Activated T-helper 2 cell treated with anti-CD3 and anti-CD28 coated beads, Interferon-gamma antibody, Interleukin-2, Interleukin-4, amounts not matched to agents 10 μg/mL and 5 μg/mL and 100 μg/mL, durations not matched to agents 14 hours and 24 hours and 36 hours (primary cell): Measurements from ENCODE around the gene LRRFIP1. TPM values are rescaled to one million over a fixed set of nuclear protein-coding genes. Genes with fewer than 3 reads are reported as not detected.

Experiments
- DNase-seq: peaks from one replicate; pipeline ENCODE4 v3.0.0; 2021; ENCODE audit warnings: low spot score
- H3K27ac Mint-ChIP-seq: one replicate; pipeline ENCODE4 v1.8.0; 2021; ENCODE audit warnings: mixed read lengths
- H3K27me3 Mint-ChIP-seq: one replicate; pipeline ENCODE4 v1.8.0; 2021; ENCODE audit warnings: low read depth, mixed read lengths
- H3K36me3 Mint-ChIP-seq: one replicate; pipeline ENCODE4 v1.8.0; 2021; ENCODE audit warnings: low read depth, mixed read lengths
- H3K4me1 Mint-ChIP-seq: one replicate; pipeline ENCODE4 v1.8.0; 2021; ENCODE audit warnings: low read depth, mixed read lengths
- H3K4me3 Mint-ChIP-seq: one replicate; pipeline ENCODE4 v1.8.0; 2021; ENCODE audit warnings: low read depth, mild to moderate bottlenecking, moderate library complexity, mixed read lengths
- H3K9me3 Mint-ChIP-seq: one replicate; pipeline ENCODE4 v1.8.0; 2021; ENCODE audit warnings: mixed read lengths
- intact Hi-C: fragments of 100-400 bp; cut with micrococcal nuclease; formaldehyde crosslinking; loops from one replicate; pipeline ENCODE4 v1.15.1; 2023
- total RNA-seq: library from RNA; stranded (reverse); gene quantifications from 2 replicates; pipeline ENCODE4 v1.2.3, GENCODE V29; 2022

LRRFIP1 gene
- total RNA-seq, 1 donor from 2014 or later = 256 TPM

DNA sequence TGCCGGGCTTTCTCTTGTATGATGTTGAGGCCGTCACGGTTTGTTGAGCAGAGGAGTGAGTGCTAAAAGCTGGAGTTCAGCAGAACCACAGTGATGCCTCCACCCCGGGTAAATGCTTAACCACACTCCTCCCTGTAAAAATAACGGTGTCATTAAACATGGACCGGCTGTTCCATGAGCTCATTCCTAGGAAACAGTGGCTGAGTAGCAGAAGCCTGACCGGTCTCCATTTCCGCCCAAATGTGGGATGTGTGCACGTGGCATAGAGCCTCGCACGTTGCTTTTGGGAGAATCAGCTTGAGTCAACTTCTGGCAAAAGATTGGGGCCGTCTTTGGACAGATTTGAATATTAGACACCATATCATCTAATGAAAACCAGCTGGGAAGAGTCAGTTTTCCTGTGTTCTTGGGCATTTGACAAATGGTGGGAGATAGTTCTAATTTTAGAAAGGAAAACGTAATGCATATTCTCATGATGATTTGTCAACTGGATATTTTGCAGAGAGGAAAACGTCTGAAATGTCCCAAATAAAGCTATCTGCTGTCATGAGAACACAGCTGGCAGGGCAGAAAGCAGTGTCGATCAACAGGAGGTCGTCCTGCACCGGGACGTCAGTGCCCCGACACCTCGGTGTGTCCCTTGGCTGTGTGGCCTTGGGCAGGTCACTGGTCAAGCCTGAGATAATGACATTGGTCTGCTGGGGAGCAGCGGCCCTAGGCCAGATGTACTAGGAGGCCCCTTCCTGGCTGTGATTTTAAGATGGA lies 42.4 kb downstream of the LRRFIP1 start:
- peaks cover 29% of the 10 kb centered on the region for H3K4me1 Mint-ChIP-seq
- intact Hi-C loops = no loop called here
- no peak overlapping the region for H3K27ac Mint-ChIP-seq
- no peaks in the 10 kb centered on the region for H3K9me3 Mint-ChIP-seq
- no peaks in the 10 kb centered on the region for H3K36me3 Mint-ChIP-seq
- no peak overlapping the region for H3K4me3 Mint-ChIP-seq
- peaks cover 12% of the 10 kb centered on the region for H3K27me3 Mint-ChIP-seq
- no peak for DNase-seq

DNA sequence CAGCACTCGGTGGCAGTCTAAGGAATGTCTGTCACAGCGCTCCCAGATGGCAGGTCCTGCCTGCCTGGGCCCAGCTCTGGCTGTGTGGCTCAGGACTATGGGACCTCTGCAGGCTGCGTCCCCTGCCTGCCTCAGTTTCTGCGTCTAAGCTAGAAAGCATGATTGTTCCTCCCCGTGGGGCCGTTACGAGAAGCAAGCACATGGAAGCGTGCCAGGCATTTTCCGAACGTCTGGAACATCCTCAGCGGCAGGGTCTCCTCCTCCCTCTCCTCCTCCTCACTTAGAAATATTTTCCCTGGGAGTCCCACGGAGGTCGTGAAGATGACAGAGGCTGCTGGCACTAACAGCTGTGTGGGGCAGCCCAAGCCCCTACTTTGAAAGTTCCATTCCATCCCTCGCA lies 43.3 kb downstream of the LRRFIP1 start:
- peaks cover 12% of the 10 kb centered on the region for H3K27me3 Mint-ChIP-seq
- peaks cover 38% of the 10 kb centered on the region for H3K4me1 Mint-ChIP-seq
- H3K9me3 Mint-ChIP-seq = no peaks in the 10 kb centered on the region
- DNase-seq = no peak
- no peaks in the 10 kb centered on the region for H3K36me3 Mint-ChIP-seq
- no peak overlapping the region for H3K4me3 Mint-ChIP-seq
- intact Hi-C loops = no loop called here
- H3K27ac Mint-ChIP-seq = no peak overlapping the region

DNA sequence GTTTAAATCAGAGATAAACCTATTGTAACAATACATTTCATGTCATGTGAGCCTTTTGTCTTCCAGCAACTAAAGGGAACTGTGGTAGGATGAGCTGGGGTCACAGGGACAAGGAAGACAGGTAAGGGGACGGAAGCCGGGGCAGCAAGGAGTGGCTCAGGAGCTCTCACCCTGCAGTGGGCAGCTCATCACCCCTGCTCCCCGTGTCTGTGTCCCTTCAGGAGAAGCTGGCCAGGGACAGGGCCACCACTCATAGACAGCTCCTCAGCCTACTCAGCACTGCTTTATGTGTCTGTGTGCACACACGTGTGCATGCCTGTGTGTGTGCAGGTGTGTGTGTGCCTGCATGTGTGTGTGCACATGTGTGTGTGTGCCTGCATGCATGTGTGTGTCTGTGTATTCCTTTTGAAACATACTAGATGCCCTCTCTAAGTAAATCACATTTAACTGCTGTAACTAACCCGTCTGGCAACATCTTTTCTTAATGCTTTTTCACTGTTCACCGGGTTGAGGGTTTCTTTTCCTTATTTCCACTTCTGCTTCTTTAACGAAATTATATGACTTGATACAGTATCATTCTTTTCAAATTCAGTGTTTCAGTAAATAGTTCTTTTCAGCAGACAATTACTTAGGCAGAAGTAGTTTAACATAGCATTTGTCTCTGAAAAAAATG lies 44.2 kb downstream of the LRRFIP1 start:
- DNase-seq = no peak
- Mint-ChIP-seq H3K4me3 (no peak overlapping the region), H3K36me3 (no peaks in the 10 kb centered on the region), H3K9me3 (no peaks in the 10 kb centered on the region), H3K27me3 (peaks cover 9% of the 10 kb centered on the region), H3K27ac (no peak overlapping the region), H3K4me1 (peaks cover 45% of the 10 kb centered on the region)
- intact Hi-C loops = loop anchor here (2.0 kb wide), 2 partner anchors 43 to 81 kb away; no protein-coding TSS in a partner anchor

DNA sequence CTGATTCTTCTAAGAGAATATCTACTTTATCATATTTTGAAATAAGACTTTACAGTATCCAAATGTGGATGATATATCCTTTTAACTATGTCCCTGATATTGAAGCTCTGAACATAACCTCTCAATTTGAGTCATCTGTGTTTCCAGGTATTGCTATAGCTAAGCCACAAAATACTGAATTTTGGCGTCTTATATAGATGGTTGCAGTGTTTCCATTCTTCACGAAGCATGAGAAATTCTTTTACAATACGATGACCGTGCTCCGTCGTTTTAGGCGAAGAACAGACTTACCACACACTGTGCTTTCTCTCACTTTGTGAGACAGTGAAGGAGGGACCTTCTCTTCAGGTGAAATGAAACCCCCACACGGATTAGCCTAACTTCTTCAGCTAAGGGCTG lies 45.3 kb downstream of the LRRFIP1 start:
- intact Hi-C loops = loop anchor here (1.0 to 2.0 kb wide), 7 partner anchors 15 to 102 kb away; no protein-coding TSS in a partner anchor
- DNase-seq = no peak
- H3K36me3 Mint-ChIP-seq = no peaks in the 10 kb centered on the region
- no peaks in the 10 kb centered on the region for H3K9me3 Mint-ChIP-seq
- H3K27ac Mint-ChIP-seq = peak overlapping the region; percentile 92
- peak overlapping the region; percentile 83 for H3K4me3 Mint-ChIP-seq
- H3K27me3 Mint-ChIP-seq = peaks cover 3% of the 10 kb centered on the region
- peaks cover 51% of the 10 kb centered on the region for H3K4me1 Mint-ChIP-seq

DNA sequence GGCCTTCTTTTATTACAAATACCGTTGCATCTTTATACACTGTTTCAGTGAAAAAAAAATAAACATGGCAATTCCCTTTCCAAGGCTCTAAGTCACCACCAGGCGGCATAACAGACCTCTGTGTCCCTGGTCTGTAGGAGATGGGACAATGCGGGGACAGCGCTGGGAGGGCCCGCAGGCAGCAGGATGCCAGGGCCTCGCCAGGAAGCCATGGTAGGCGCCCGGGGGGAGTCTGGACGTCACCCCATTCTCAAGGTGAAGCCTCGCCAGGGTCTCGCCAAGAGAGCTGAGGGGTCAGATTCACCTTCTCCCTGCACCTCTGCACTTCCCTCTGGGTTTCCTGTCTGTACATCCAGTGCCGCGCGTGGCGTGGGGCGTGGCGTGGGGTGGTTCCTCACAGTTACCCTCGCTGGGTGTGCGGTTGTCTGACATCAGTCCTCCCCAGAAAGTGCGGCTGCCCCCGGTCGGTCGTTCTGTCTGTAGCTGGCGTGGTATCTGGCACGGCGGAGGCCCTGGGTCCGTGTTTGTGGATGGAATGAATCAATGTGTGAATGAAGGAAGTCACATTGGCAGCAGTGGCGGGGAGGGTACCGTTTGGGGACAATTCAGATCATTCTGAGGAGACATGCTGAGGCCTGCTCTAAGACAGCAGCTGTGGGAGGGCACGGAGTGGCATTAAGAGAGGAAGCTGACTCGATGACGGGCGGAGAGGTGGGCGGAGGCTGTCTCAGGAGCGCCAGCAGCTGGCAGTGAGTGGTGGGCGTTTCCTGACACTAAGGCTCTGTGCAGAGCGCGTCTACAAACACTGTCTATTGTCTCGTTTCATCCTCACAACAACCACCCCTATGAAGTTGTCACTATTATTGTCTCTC lies 46.0 kb downstream of the LRRFIP1 start:
- Mint-ChIP-seq H3K4me3 (peak overlapping the region; percentile 83), H3K36me3 (no peaks in the 10 kb centered on the region), H3K9me3 (no peaks in the 10 kb centered on the region), H3K27ac (peak overlapping the region; percentile 92), H3K27me3 (no peaks in the 10 kb centered on the region), H3K4me1 (peaks cover 51% of the 10 kb centered on the region)
- intact Hi-C loops = loop anchor here (1.0 to 2.0 kb wide), 7 partner anchors 14 to 101 kb away; no protein-coding TSS in a partner anchor
- peak; percentile 70 for DNase-seq

DNA sequence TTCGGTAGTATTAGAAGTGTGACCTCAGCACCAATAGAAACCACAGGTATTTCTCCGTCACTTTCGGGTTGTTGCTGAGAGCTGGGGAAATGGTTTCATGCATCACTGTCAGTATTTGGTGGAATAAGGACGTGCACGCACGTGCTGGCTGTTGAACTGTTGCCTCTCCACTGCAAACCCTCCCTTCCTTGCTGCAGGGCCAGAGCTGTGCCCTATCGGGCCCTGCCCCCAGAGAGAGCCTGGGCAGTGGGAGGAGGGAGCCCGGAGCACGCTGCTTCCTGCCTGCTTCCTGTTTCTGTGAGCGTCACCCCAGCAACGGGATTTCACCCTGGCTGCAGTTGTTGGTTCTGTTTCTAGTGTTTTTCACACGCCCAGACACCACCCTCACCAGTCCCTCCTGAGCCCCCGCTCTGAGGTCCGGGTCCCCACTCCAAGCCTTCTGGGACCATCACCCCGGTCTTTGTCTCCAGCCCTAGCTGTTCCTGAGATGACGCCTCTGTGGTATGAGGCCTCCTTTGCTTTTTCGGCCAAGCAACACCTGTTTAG lies 47.4 kb downstream of the LRRFIP1 start:
- Mint-ChIP-seq H3K27me3 (no peaks in the 10 kb centered on the region), H3K4me1 (peaks cover 53% of the 10 kb centered on the region), H3K4me3 (peak overlapping the region; percentile 83), H3K27ac (peak overlapping the region; percentile 85), H3K9me3 (no peaks in the 10 kb centered on the region), H3K36me3 (no peaks in the 10 kb centered on the region)
- DNase-seq = peak; percentile 81
- intact Hi-C loops = loop anchor here (5.0 kb wide), 1 partner anchor 752 kb away; the partner anchor contains the start of gene ASB1

DNA sequence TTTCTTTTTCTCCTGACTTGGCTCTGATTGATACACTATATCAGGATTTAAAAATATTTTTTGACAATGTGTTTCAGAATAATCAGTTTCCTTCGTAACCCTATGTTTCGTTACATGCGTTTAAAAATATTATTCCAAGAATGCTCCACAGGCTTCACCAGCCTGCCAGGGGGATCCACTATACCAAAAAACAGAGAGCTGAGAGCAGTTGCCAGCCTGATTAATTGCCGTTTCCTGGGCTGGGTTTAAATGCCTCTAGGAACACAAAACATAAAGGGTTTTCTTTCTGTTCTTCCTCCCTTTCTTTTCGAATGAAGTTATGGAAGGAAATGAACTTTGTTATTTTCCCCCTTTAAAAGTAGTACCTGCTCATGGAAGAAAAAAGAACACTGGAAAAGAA lies 47.9 kb downstream of the LRRFIP1 start:
- Mint-ChIP-seq H3K4me1 (peaks cover 53% of the 10 kb centered on the region), H3K36me3 (no peaks in the 10 kb centered on the region), H3K27me3 (no peaks in the 10 kb centered on the region), H3K27ac (peak overlapping the region; percentile 85), H3K9me3 (no peaks in the 10 kb centered on the region), H3K4me3 (peak overlapping the region; percentile 83)
- DNase-seq = no peak
- intact Hi-C loops = loop anchor here (5.0 kb wide), 1 partner anchor 752 kb away; the partner anchor contains the start of gene ASB1

DNA sequence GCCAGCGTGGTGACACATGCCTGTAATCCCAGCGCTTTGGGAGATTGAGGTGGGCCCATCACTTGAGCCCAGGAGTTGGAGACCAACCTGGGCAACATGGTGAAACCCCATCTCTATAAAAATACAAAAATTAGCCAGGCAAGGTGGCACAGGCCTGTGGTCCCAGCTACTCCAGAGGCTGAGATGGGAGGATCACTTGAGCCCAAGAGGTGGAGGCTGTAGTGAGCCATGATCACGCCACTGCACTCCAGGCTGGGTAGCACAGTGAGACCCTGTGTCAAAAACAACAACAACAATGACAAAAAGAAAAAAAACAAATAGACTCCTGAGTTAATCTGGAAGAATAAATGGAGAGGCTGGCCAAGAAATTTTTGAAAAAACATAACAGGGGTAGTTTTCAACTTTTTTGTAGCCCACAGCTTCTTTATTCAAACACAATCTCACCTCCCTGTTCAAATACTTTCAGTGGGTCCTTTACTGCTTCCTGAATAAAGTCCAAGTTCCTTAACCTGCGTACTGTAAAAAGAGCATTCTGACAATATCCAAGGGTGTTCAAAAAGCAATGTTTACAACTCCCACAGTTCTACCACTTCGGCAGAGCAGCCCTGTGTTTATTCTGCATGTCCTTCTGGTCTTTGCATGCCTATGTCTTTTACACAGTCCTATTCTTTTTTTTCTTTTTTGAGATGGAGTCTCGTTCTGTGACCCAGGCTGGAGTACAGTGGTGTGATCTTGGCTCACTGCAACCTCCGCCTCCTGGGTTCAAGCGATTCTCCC lies 53.5 kb downstream of the LRRFIP1 start:
- intact Hi-C loops = no loop called here
- Mint-ChIP-seq H3K36me3 (no peaks in the 10 kb centered on the region), H3K27ac (no peak overlapping the region), H3K9me3 (no peaks in the 10 kb centered on the region), H3K4me3 (no peak overlapping the region), H3K4me1 (peaks cover 18% of the 10 kb centered on the region), H3K27me3 (no peaks in the 10 kb centered on the region)
- DNase-seq = no peak

DNA sequence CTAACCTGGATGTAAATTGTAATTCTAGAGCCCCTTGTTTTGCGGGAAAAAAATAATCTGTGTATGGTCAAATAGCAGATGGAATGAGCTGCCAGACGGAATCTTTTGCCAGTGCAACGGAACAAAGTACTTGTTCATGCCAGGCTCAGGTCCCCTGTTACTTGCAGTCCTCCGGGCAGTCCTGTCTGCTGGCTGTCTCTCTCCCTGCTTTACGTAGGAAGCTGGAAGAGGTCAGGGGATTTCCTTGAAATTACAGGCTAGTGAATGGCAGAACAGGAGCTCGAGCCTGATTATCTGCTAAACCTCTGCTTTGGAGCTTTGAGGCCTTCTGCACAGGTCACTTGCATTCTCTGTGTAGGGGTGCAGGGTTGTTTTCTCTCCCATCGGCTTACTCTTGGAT lies 54.8 kb downstream of the LRRFIP1 start:
- DNase-seq = no peak
- Mint-ChIP-seq H3K36me3 (no peaks in the 10 kb centered on the region), H3K9me3 (no peaks in the 10 kb centered on the region), H3K27me3 (no peaks in the 10 kb centered on the region), H3K27ac (no peak overlapping the region), H3K4me1 (peaks cover 19% of the 10 kb centered on the region), H3K4me3 (no peak overlapping the region)
- intact Hi-C loops = no loop called here

DNA sequence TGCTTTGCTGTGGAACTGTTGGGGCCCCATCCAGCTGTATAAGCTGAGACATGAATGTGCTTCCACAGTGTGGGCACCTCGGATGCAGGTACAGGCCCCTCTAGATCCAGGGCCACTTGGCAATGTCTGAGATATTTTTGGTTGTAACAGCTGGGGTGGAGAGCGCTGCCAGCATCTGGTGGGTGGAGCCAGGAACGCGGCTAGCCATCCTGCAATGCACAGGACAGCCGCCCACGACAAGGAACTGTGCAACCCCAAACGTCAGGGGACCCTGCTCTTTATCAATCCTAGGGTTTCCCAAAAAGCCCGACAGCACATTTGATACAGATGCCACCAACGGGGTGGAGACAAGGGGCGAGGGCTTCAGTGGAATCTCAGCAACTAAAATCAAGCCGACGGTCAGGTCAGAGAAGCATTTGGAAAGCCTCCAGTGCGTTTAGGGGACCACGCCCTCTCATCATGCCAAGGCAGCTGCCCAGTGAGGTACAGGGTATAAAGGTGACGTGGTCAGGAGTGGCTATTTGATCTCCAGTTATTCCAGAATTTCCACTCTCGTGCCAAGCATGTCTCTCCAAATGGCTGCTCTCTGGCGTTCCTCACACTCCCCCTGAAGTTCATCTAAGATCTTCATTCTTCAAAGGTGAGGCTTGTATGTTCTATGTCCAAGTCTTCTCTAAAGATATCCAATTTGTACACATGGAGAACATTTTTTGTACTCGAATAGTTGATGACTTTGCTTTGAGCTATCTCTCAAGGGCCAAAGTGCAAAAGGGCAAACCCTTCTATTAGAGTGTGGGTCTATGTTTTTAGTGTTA lies 55.7 kb downstream of the LRRFIP1 start:
- H3K36me3 Mint-ChIP-seq = no peaks in the 10 kb centered on the region
- H3K9me3 Mint-ChIP-seq = no peaks in the 10 kb centered on the region
- intact Hi-C loops = no loop called here
- no peak overlapping the region for H3K4me3 Mint-ChIP-seq
- no peak overlapping the region for H3K27ac Mint-ChIP-seq
- H3K4me1 Mint-ChIP-seq = peaks cover 23% of the 10 kb centered on the region
- H3K27me3 Mint-ChIP-seq = no peaks in the 10 kb centered on the region
- DNase-seq = no peak

DNA sequence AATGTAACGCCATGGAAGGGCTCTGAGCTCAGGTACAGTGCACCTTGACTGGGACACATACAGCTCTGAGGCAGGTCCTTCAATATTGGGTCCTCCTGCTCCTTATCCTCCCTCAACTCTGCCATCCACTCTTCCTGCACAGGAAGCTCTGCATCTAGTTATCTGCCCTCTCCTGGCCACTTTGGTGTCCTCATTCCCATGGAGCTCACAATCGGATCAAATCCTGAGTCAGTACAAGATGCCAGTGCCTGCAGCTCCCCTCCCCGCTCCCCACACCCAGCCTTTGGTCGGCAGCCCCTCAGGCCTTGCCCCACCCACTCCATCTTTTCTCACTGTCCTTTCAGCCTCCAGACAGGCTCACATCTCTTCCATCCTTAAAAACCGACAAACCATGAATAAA lies 58.0 kb downstream of the LRRFIP1 start:
- no peak overlapping the region for H3K4me3 Mint-ChIP-seq

More for the DNA sequence above, 58.0 kb downstream of the LRRFIP1 start:
- H3K4me1 Mint-ChIP-seq = peaks cover 41% of the 10 kb centered on the region
- no peak overlapping the region for H3K27ac Mint-ChIP-seq
- intact Hi-C loops = no loop called here
- H3K27me3 Mint-ChIP-seq = no peaks in the 10 kb centered on the region
- H3K36me3 Mint-ChIP-seq = no peaks in the 10 kb centered on the region
- no peak for DNase-seq
- H3K9me3 Mint-ChIP-seq = no peaks in the 10 kb centered on the region
